IMR-90 (cell line): ENCODE measurements around the gene MYDGF. TPM values are rescaled to one million over a fixed set of nuclear protein-coding genes. Genes with fewer than 3 reads are reported as not detected.

Source experiments
- ATAC-seq: fragments of 200-7000 bp; cut with Tn5 transposase; 2 replicates; pipeline ENCODE4 v1.9.1; 2020; ENCODE audit warnings: low read depth, mild to moderate bottlenecking, moderate library complexity
- BruUV-seq: library from RNA; stranded (reverse); fragments of 400-500 nt; replicated peaks from 2 replicates; lab custom pipeline; 2021; lab: Mats Ljungman, UMichigan
- CTCF ChIA-PET: fragments of 300-600 bp; formaldehyde crosslinking; extraction: SDS; loops from one replicate; lab custom pipeline; 2021; ENCODE audit warnings: antibody characterized with exemption; lab: Yijun Ruan, JAX
- POLR2A ChIA-PET: fragments of 300-600 bp; sonication (Branson Sonifier 250); formaldehyde crosslinking; loops from one replicate; lab custom pipeline; 2022; ENCODE audit warnings: antibody characterized with exemption; ENCODE audit not compliant: unreplicated experiment; lab: Charles Lee
- DNase-seq: peaks from one replicate; pipeline ENCODE4 v3.0.0; 2013
- H2AFZ ChIP-seq: replicated peaks from 2 replicates; pipeline ENCODE3; 2013; ENCODE audit warnings: low read length, mild to moderate bottlenecking; ENCODE audit not compliant: poor library complexity
- H2AK5ac ChIP-seq: 2 replicates; pipeline ENCODE4 v1.6.1; 2013; ENCODE audit warnings: low read depth, low read length, inconsistent platforms
- H2AK9ac ChIP-seq: replicated peaks from 2 replicates; pipeline ENCODE3; 2013; ENCODE audit warnings: mild to moderate bottlenecking, low read depth, low read length, moderate library complexity; ENCODE audit not compliant: poor library complexity
- H2BK120ac ChIP-seq: 2 replicates; pipeline ENCODE4 v1.6.1; 2013; ENCODE audit warnings: low read depth, low read length, inconsistent platforms
- H2BK15ac ChIP-seq: 3 replicates; pipeline ENCODE4 v1.6.1; 2013; ENCODE audit warnings: low read depth, low read length, inconsistent platforms
- H2BK20ac ChIP-seq: 2 replicates; pipeline ENCODE4 v1.6.1; 2013; ENCODE audit warnings: low read depth, mild to moderate bottlenecking, inconsistent platforms, low read length, moderate library complexity
- H2BK5ac ChIP-seq: 2 replicates; pipeline ENCODE4 v1.6.1; 2013; ENCODE audit warnings: mild to moderate bottlenecking, low read depth, low read length, inconsistent platforms; ENCODE audit not compliant: poor library complexity, severe bottlenecking
- H3K14ac ChIP-seq: replicated peaks from 2 replicates; pipeline ENCODE4 v1.6.1; 2013; ENCODE audit warnings: low read depth, low read length, inconsistent platforms
- H3K18ac ChIP-seq: 2 replicates; pipeline ENCODE4 v1.6.1; 2013; ENCODE audit warnings: low read depth, low read length, control low read depth
- H3K23ac ChIP-seq: 2 replicates; pipeline ENCODE4 v1.6.1; 2013; ENCODE audit warnings: low read depth, low read length, inconsistent platforms
- H3K27ac ChIP-seq: 2 replicates; pipeline ENCODE4 v1.5.1; 2013; ENCODE audit warnings: mild to moderate bottlenecking, control low read depth, low read length; ENCODE audit not compliant: insufficient read depth
- H3K27me3 ChIP-seq: 2 replicates; pipeline ENCODE4 v1.6.1; 2013; ENCODE audit warnings: low read length; ENCODE audit not compliant: control insufficient read depth, insufficient read depth
- H3K36me3 ChIP-seq: 2 replicates; pipeline ENCODE4 v1.6.1; 2013; ENCODE audit warnings: low read length, mixed read lengths; ENCODE audit not compliant: control insufficient read depth, insufficient read depth
- H3K4ac ChIP-seq: 2 replicates; pipeline ENCODE4 v1.6.1; 2013; ENCODE audit warnings: low read depth, low read length, inconsistent platforms
- H3K4me1 ChIP-seq: 2 replicates; pipeline ENCODE4 v1.6.1; 2013; ENCODE audit warnings: low read length, mixed read lengths; ENCODE audit not compliant: control insufficient read depth, insufficient read depth
- H3K4me2 ChIP-seq: 2 replicates; pipeline ENCODE4 v1.6.1; 2013; ENCODE audit warnings: low read depth, mild to moderate bottlenecking, control low read depth, low read length, moderate library complexity
- H3K4me3 ChIP-seq: 2 replicates; pipeline ENCODE4 v1.5.1; 2013; ENCODE audit warnings: low read depth, mild to moderate bottlenecking, control low read depth, low read length, moderate library complexity; ENCODE audit not compliant: insufficient read depth
- H3K56ac ChIP-seq: 2 replicates; pipeline ENCODE4 v1.6.1; 2013; ENCODE audit warnings: low read length, inconsistent platforms; ENCODE audit not compliant: insufficient read depth; ENCODE audit errors: extremely low read depth
- H3K79me1 ChIP-seq, 2 experiments: 2 replicates each; pipeline ENCODE4 v1.6.1; 2013; ENCODE audit warnings: low read length in 2 of 2, inconsistent platforms in 1 of 2, low read depth in 1 of 2
- H3K9ac ChIP-seq: 2 replicates; pipeline ENCODE4 v1.6.1; 2013; ENCODE audit warnings: low read depth, low read length, control low read depth
- H3K9me1 ChIP-seq: 2 replicates; pipeline ENCODE4 v1.6.1; 2013; ENCODE audit warnings: low read length, inconsistent platforms; ENCODE audit not compliant: insufficient read depth
- H3K9me3 ChIP-seq: 2 replicates; pipeline ENCODE4 v1.6.1; 2013; ENCODE audit warnings: low read length; ENCODE audit not compliant: control insufficient read depth, insufficient read depth
- H4K20me1 ChIP-seq: 2 replicates; pipeline ENCODE4 v1.6.1; 2013; ENCODE audit warnings: low read length, inconsistent platforms; ENCODE audit not compliant: insufficient read depth
- H4K5ac ChIP-seq: 2 replicates; pipeline ENCODE4 v1.6.1; 2013; ENCODE audit warnings: mild to moderate bottlenecking, low read depth, low read length, control low read depth
- H4K8ac ChIP-seq, 2 experiments: 2 replicates each; pipeline ENCODE4 v1.6.1; 2013; ENCODE audit warnings: low read depth in 2 of 2, low read length in 2 of 2, control low read depth in 1 of 2, inconsistent platforms in 1 of 2
- H4K91ac ChIP-seq: 2 replicates; pipeline ENCODE4 v1.6.1; 2013; ENCODE audit warnings: low read depth, low read length, inconsistent platforms; ENCODE audit not compliant: insufficient read depth
- FOS ChIP-seq: fragments of 150-350 bp; IDR thresholded peaks from 2 replicates; pipeline ENCODE4 v1.6.1; 2016; ENCODE audit warnings: low read depth, low read length
- MAFK ChIP-seq: IDR thresholded peaks from 2 replicates; pipeline ENCODE4 v1.6.1; 2012; ENCODE audit warnings: low read depth, low read length, improper control_type of control experiment
- WGBS, 2 experiments: methylation state at CpG; one replicate each; pipeline versions ENCODE4 v1.1.5 to v1.1.7; 2013; ENCODE audit warnings: missing lambda C conversion rate in 2 of 2; ENCODE audit not compliant: insufficient read length in 1 of 2; ENCODE audit errors: extremely low coverage in 2 of 2; 5-methylcytosine and 5-hydroxymethylcytosine counted together
- dilution Hi-C: fragments of 300-500 bp; cut with HindIII; formaldehyde crosslinking; loops from one replicate; pipeline ENCODE4 v1.14.3; 2018; ENCODE audit warnings: low sequenced_read_pairs; ENCODE audit not compliant: unreplicated experiment
- in situ Hi-C: fragments of 300-500 bp; cut with MboI; formaldehyde crosslinking; loops from 3 replicates; pipeline ENCODE4 v1.14.3; 2019; ENCODE audit warnings: low sequenced_read_pairs, inconsistent platforms, mixed read lengths
- intact Hi-C: fragments of 100-400 bp; cut with micrococcal nuclease; formaldehyde crosslinking; loops from 2 replicates; pipeline ENCODE4 v1.10.0; 2022
- polyA plus RNA-seq, 3 experiments: library from polyadenylated mRNA; depleted of rRNA; stranded (reverse); fragments of >200 nt; gene quantifications; 2 replicates each; pipeline ENCODE4 v1.2.3, GENCODE V29; 2012; ENCODE audit warnings: low replicate concordance in 1 of 3
- total RNA-seq: library from RNA; depleted of rRNA; stranded (reverse); fragments of >200 nt; gene quantifications from 2 replicates; pipeline ENCODE4 v1.2.3, GENCODE V29; 2012

The MYDGF gene
- total and polyA plus RNA-seq, 2 of the 4 experiments (the other 2 are of a cell fraction) = 203 to 310 TPM

DNA sequence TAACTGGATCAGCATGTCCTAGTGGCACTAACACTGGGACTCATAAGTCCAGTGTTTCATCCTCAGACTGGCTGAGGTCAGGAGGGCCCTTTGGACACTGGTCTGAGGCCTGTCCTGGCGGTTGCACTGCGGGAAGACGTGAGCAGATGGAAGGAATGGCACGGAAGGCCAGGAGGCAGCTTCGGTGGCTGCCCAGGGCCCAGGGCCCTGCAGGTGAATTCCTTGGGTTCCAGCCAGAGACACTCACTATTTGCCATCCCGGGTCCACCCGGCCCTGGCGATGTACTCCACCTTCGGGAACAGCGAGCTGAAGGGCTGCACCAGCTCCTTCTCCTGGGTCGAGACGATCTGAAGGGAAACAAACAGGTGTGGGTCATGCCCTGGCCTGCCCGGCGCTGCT lies 27.2 kb upstream of the MYDGF start:
- intact Hi-C loops (no loop called here), dilution Hi-C loops (no loop called here), in situ Hi-C loops (no loop called here)
- Histone ChIP-seq H2BK5ac (peak overlapping the region; percentile 85), H4K8ac (peak overlapping the region; percentile 8 to 86; a peak in 3 of 4 replicates), H3K14ac (peak overlapping the region; percentile 64), H2BK15ac (peak overlapping the region; percentile 72; the same call in 1 of the 3 replicates), H3K56ac (no peak overlapping the region), H3K4me1 (peaks cover 14% of the 10 kb centered on the region), H3K27me3 (no peaks in the 10 kb centered on the region), H3K23ac (peak overlapping the region; percentile 23), H3K4ac (peak overlapping the region; percentile 87), H3K4me2 (no peak overlapping the region), H3K36me3 (peaks cover 78% of the 10 kb centered on the region), H3K27ac (peak overlapping the region; percentile 67), H2AK9ac (peak overlapping the region; percentile 97), H3K18ac (peak overlapping the region; percentile 10), H3K4me3 (no peak overlapping the region), H2AK5ac (peak overlapping the region; percentile 94), H2BK120ac (peak overlapping the region; percentile 76), H3K79me1 (peaks cover 0 to 28% of the 10 kb centered on the region in 2 experiments; a peak in 3 of 4 replicates), H4K20me1 (peaks cover 6% of the 10 kb centered on the region; the same call in 1 of the 2 replicates), H2AFZ (peak overlapping the region; percentile 61), H3K9me1 (peaks cover 18% of the 10 kb centered on the region), H4K5ac (peak overlapping the region; percentile 14), H2BK20ac (peak overlapping the region; percentile 50), H4K91ac (peak overlapping the region; percentile 53), H3K9me3 (no peaks in the 10 kb centered on the region), H3K9ac (no peak overlapping the region)
- no peak for ATAC-seq
- POLR2A ChIA-PET = no interaction called here
- TF ChIP-seq FOS (no peak), MAFK (no peak)
- no peak for DNase-seq
- CTCF ChIA-PET = interaction anchor here (0.6 kb wide), 1 partner anchor 26 kb away, joined by 3 read pairs; no protein-coding TSS in a partner anchor
- 91% methylated on average over 7 of the region's 14 CpGs; no CpG with 5 or more reads in 1 of the 2 experiments for WGBS, 2 experiments
- no TSS peak for BruUV-seq
